Ishikawa (cell line): Measurements from ENCODE around the gene SKAP1.

Source experiments
- CEBPB ChIP-seq: IDR thresholded peaks from 2 replicates; pipeline ENCODE4 v1.6.1; 2012
- CREB1 ChIP-seq: IDR thresholded peaks from 2 replicates; pipeline ENCODE4 v1.6.1; 2012; ENCODE audit warnings: low read depth
- EGR1 ChIP-seq: IDR thresholded peaks from 2 replicates; pipeline ENCODE4 v1.6.1; 2012
- EP300 ChIP-seq: IDR thresholded peaks from 2 replicates; pipeline ENCODE4 v1.6.1; 2012; ENCODE audit warnings: borderline replicate concordance
- FOXM1 ChIP-seq: IDR thresholded peaks from 2 replicates; pipeline ENCODE4 v1.6.1; 2012; ENCODE audit warnings: low read depth, borderline replicate concordance
- MAX ChIP-seq: IDR thresholded peaks from 2 replicates; pipeline ENCODE4 v1.6.1; 2012
- NFIC ChIP-seq: IDR thresholded peaks from 2 replicates; pipeline ENCODE4 v1.6.1; 2012
- RAD21 ChIP-seq: IDR thresholded peaks from 2 replicates; pipeline ENCODE4 v1.6.1; 2012; ENCODE audit warnings: low read depth
- REST ChIP-seq: IDR thresholded peaks from 2 replicates; pipeline ENCODE4 v1.6.1; 2012; ENCODE audit warnings: low read depth, mild to moderate bottlenecking
- TAF1 ChIP-seq: IDR thresholded peaks from 2 replicates; pipeline ENCODE4 v1.6.1; 2012; ENCODE audit warnings: low read depth, mild to moderate bottlenecking
- TCF12 ChIP-seq: IDR thresholded peaks from 2 replicates; pipeline ENCODE4 v1.6.1; 2012; ENCODE audit warnings: low read depth
- TEAD4 ChIP-seq: IDR thresholded peaks from 2 replicates; pipeline ENCODE4 v1.6.1; 2012
- USF1 ChIP-seq: IDR thresholded peaks from 2 replicates; pipeline ENCODE4 v1.6.1; 2012
- YY1 ChIP-seq: IDR thresholded peaks from 2 replicates; pipeline ENCODE4 v1.6.1; 2012; ENCODE audit warnings: low read depth
- ZBTB7A ChIP-seq: IDR thresholded peaks from 2 replicates; pipeline ENCODE4 v1.6.1; 2012; ENCODE audit warnings: low read depth

SKAP1 gene

GRCh38 chr17:48433896-48434295 lies 3.9 kb upstream of the SKAP1 start:
- TF ChIP-seq TEAD4 (no peak), ZBTB7A (no peak), MAX (no peak), EGR1 (no peak), CREB1 (no peak), CEBPB (no peak), RAD21 (no peak)

GRCh38 chr17:48432820-48433775 lies 3.1 kb upstream of the SKAP1 start:
- no peak for TF ChIP-seq TAF1
- TF ChIP-seq CREB1, result no peak
- no peak for TF ChIP-seq RAD21
- TF ChIP-seq ZBTB7A, result no peak
- TF ChIP-seq EP300, result no peak
- TF ChIP-seq REST, result no peak
- no peak for TF ChIP-seq NFIC
- no peak for TF ChIP-seq TEAD4
- no peak for TF ChIP-seq EGR1

GRCh38 chr17:48429156-48429555 lies 858 bp downstream of the SKAP1 start:
- TF ChIP-seq NFIC (no peak), MAX (no peak), TCF12 (no peak), FOXM1 (no peak), CREB1 (no peak), REST (no peak), TEAD4 (no peak), ZBTB7A (no peak), RAD21 (no peak), TAF1 (no peak), YY1 (no peak), EGR1 (no peak), EP300 (no peak), CEBPB (no peak)

- TF ChIP-seq NFIC (no peak), YY1 (no peak), REST (no peak), ZBTB7A (no peak), TCF12 (no peak), MAX (no peak), USF1 (no peak), CEBPB (no peak), RAD21 (no peak), TAF1 (no peak), EGR1 (no peak), FOXM1 (no peak), CREB1 (no peak), TEAD4 (no peak), EP300 (no peak)
Measured at GRCh38 chr17:48427598-48427997, 2.4 kb downstream of the SKAP1 start.
